ENCODE data around the gene ARHGAP25. TPM values are rescaled to one million over a fixed set of nuclear protein-coding genes. Genes with fewer than 3 reads are reported as not detected.

Gene ARHGAP25
- total and polyA plus RNA-seq, 8 donors, result 1.4 to 8.4 (median 2.0) TPM

GRCh38 chr2:68833162-68833561, 98.6 kb downstream of the ARHGAP25 start:
- ATAC-seq (no peak), FAIRE-seq (no peak), DNase-seq (no peak)
- Histone ChIP-seq H3K27ac (peak overlapping the region in 3 of 4 donors; percentile 25 to 85 (median 72)), H3K27me3 (no peaks in the 10 kb centered on the region), H3K9me3 (no peaks in the 10 kb centered on the region), H3K4me1 (peaks cover 0 to 33% (median 9%) of the 10 kb centered on the region in 3 donors), H3K4me3 (no peak overlapping the region), H3K36me3 (no peaks in the 10 kb centered on the region)
- WGBS, 2 donors, result 91 to 93% methylated on average over 2 of the region's 2 CpGs
- intact Hi-C loops (cut with DNase I), result no loop called here
- TF ChIP-seq, protein P1, sequence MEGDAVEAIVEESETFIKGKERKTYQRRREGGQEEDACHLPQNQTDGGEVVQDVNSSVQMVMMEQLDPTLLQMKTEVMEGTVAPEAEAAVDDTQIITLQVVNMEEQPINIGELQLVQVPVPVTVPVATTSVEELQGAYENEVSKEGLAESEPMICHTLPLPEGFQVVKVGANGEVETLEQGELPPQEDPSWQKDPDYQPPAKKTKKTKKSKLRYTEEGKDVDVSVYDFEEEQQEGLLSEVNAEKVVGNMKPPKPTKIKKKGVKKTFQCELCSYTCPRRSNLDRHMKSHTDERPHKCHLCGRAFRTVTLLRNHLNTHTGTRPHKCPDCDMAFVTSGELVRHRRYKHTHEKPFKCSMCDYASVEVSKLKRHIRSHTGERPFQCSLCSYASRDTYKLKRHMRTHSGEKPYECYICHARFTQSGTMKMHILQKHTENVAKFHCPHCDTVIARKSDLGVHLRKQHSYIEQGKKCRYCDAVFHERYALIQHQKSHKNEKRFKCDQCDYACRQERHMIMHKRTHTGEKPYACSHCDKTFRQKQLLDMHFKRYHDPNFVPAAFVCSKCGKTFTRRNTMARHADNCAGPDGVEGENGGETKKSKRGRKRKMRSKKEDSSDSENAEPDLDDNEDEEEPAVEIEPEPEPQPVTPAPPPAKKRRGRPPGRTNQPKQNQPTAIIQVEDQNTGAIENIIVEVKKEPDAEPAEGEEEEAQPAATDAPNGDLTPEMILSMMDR (IDR thresholded peaks at IDR 0.05), result no peak

GRCh38 chr2:68834737-68835376, 100.2 kb downstream of the ARHGAP25 start:
- no peaks in the 10 kb centered on the region for H3K9me3 ChIP-seq
- intact Hi-C loops (cut with DNase I), result no loop called here
- H3K27me3 ChIP-seq, result no peaks in the 10 kb centered on the region
- ATAC-seq (peak in 1 of 4 donors; percentile 14), DNase-seq (no peak), FAIRE-seq (no peak)
- no peaks in the 10 kb centered on the region for H3K36me3 ChIP-seq
- TF ChIP-seq, protein P1 (IDR thresholded peaks at IDR 0.05), result no peak
- H3K27ac ChIP-seq, result no peak overlapping the region
- 82 to 84% methylated on average over 6 of the region's 6 CpGs for WGBS, 2 donors
- no peak overlapping the region for H3K4me3 ChIP-seq
- peaks cover 0 to 18% (median 0%) of the 10 kb centered on the region in 3 donors for H3K4me1 ChIP-seq

GRCh38 chr2:68835621-68836020, 101.0 kb downstream of the ARHGAP25 start:
- FAIRE-seq, result no peak
- intact Hi-C loops (cut with DNase I), result no loop called here
- 82 to 85% methylated on average over 1 of the region's 1 CpG for WGBS, 2 donors
- no peak for DNase-seq
- H3K4me3 ChIP-seq, result no peak overlapping the region
- H3K9me3 ChIP-seq, result no peaks in the 10 kb centered on the region
- H3K4me1 ChIP-seq, result peaks cover 0 to 14% (median 0%) of the 10 kb centered on the region in 3 donors
- ATAC-seq, result peak in 1 of 4 donors; percentile 8
- TF ChIP-seq, protein P1 (IDR thresholded peaks at IDR 0.05), result no peak
- H3K27me3 ChIP-seq, result no peaks in the 10 kb centered on the region
- H3K27ac ChIP-seq, result no peak overlapping the region
- H3K36me3 ChIP-seq, result no peaks in the 10 kb centered on the region

DNA sequence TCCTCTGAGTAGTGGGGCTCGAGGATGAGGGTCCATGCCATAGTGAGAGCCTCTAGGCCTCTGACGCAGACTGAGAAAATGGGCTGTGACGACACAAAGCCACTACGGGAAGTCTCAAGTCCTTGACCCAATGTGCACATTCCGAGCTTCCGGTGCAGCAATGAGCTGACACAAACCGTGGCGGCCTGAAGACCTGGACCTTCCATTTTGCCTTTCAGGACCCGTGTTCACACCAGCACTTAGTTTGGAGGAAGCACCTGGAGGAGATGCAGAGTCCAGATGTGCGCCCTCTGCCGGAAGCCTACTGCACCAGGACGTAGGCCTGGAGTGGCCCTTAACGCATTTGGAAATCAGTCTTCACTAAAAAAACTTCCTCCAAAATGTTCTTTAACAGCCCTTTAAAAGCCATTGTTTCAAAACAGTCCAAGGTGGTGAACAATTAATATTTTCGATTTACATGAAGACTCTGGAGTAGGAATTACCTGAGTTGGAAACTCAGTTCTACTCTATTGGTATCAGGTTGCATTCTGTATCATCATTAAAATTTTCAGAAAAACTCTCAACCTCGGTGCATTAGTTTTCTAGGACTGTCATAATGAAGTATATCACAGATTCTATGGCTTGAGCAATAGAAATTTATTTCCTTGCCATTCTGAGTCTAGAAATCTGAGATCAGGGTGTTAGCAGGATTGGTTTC, 102.7 kb downstream of the ARHGAP25 start:
- H3K4me3 ChIP-seq, result no peak overlapping the region
- H3K27ac ChIP-seq, result no peak overlapping the region
- peaks cover 0 to 4% (median 0%) of the 10 kb centered on the region in 3 donors for H3K4me1 ChIP-seq
- no peaks in the 10 kb centered on the region for H3K36me3 ChIP-seq
- H3K27me3 ChIP-seq, result no peaks in the 10 kb centered on the region
- H3K9me3 ChIP-seq, result no peaks in the 10 kb centered on the region
- 54% methylated on average over 15 of the region's 15 CpGs for WGBS, 2 donors
- DNase-seq, result peak; percentile 33 to 83 (median 56)
- peak; percentile 60 to 78 (median 66) for ATAC-seq
- TF ChIP-seq, protein P1 (IDR thresholded peaks at IDR 0.05), result peak; percentile 44 to 51 (median 46)
- intact Hi-C loops (cut with DNase I), result no loop called here
- no peak for FAIRE-seq

Measured in pancreas (tissue), 10 donors.